SU-DHL-6 (cell line): ENCODE data around the gene PRSS27.

ENCODE experiments used
- CTCF ChIP-seq: fragments of 200-600 bp; sonication (generic); IDR thresholded peaks from one replicate; pipeline ENCODE4 v1.5.1; 2017; ENCODE audit warnings: antibody characterized with exemption, mild to moderate bottlenecking, low read length, moderate library complexity; ENCODE audit not compliant: insufficient read depth, poor library complexity, severe bottlenecking
- EZH2phosphoT487 ChIP-seq: fragments of 200-600 bp; sonication (generic), shearing (Covaris generic); conservative IDR thresholded peaks from 2 replicates; pipeline ENCODE4 v1.6.1; 2018; ENCODE audit warnings: mild to moderate bottlenecking, antibody characterized with exemption, low read length, moderate library complexity, mixed read lengths

GRCh38 chr16:2686912-2687507 is 33.0 kb downstream of the PRSS27 start:
- TF ChIP-seq CTCF (no peak), EZH2phosphoT487 (no peak)
